ENCODE data around the gene ZFP36L2.

DNA sequence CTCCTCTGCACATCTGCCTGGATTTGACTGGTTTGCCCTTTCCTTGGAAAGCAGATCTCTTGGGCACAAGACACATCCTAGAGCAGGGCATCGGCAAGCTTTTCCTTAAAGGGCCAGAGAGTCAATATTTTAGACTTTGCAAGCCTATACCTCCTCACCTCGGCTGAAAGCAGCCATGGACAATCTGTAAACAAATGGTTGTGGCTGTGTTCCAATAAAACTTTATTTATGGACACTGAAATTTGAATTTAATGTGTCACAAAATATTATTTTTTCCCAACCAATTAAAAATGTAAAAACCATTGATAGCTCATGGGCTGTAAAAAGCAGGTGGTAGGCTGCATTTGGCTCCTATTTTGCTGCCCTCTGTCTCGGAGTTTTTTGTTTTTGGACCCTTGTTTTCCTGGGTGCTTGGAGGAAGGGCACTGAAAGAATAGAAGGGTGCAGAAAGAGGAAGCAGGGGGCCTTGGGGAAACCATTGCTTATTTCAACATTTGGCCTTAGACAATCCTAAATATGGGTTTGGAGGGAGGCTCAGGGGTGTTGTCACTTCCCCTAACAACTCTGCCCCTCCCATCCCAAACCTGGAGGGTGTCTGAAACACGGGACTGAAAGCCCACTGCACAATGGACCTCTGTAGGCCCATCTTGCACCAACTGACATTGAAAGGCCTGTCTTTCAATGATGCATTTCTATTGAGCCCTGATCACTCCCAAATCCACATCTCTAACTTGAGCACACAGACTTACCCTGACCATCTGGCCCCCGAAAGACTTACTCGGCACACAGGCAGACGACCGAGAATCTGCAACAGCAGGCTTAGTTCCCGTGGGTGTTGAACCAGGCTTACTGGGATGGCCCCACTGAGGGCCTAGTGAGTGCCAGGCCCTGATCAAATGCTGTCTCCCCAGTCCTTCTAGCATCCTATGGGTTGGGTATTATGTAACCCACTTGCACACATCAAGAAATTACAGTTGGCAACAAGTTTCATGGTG is 7.1 kb upstream of the ZFP36L2 start:
- no peak for TF ChIP-seq CTCF (conservative IDR thresholded peaks at IDR 0.05 in 1 of 2, IDR thresholded peaks at IDR 0.05 in 1 of 2; ENCODE audit: extremely low read depth in 1 of 2, insufficient read depth in 1 of 2, low read depth in 1 of 2, low read length in 2 of 2)
- TF ChIP-seq EZH2 (IDR thresholded peaks at IDR 0.05; ENCODE audit: borderline replicate concordance, low read length): no peak
